ENCODE data around the gene SALL1. TPM values are rescaled to one million over a fixed set of nuclear protein-coding genes. Genes with fewer than 3 reads are reported as not detected.

The SALL1 gene
- polyA plus RNA-seq, 1 of the 3 experiments (the other 2 are of a cell fraction) = 0.02 TPM

DNA sequence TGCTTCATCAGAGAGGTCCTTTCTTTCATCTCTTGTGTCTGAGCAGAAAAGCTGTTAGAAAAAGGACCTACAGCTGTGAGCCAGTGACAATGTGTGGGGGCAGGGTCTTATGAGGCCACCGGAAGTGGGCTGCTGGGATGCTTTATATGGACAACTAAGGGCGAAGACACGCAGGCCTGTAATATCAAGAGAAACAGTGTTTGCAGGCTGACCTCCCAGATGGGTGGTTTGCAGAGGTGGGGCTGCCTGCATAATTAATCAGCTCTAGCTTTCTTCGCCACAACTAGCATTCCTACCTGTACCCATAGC is 30.4 kb upstream of the SALL1 start:
- 6% methylated on average over 2 of the region's 4 CpGs for WGBS (ENCODE audit: low lambda C conversion rate)
- POLR2A ChIA-PET = no interaction called here
- no peaks in the 10 kb centered on the region for H3K27me3 ChIP-seq (ENCODE audit: insufficient read depth)
- H3K9ac ChIP-seq = no peak overlapping the region
- H3K9me2 ChIP-seq = no peaks in the 10 kb centered on the region
- H3K4me2 ChIP-seq = no peak overlapping the region
- H2AFZ ChIP-seq (ENCODE audit: low read depth) = no peak overlapping the region
- H3K9me3 ChIP-seq = no peaks in the 10 kb centered on the region
- CTCF ChIA-PET = no interaction called here
- no peak for DNase-seq
- H3F3A ChIP-seq (replicated peaks; ENCODE audit: insufficient read depth) = no peaks in the 10 kb centered on the region
- H3K4me3 ChIP-seq (ENCODE audit: low read depth in 2 of 2, low read length in 1 of 2) = no peak overlapping the region
- TF ChIP-seq, protein P1, sequence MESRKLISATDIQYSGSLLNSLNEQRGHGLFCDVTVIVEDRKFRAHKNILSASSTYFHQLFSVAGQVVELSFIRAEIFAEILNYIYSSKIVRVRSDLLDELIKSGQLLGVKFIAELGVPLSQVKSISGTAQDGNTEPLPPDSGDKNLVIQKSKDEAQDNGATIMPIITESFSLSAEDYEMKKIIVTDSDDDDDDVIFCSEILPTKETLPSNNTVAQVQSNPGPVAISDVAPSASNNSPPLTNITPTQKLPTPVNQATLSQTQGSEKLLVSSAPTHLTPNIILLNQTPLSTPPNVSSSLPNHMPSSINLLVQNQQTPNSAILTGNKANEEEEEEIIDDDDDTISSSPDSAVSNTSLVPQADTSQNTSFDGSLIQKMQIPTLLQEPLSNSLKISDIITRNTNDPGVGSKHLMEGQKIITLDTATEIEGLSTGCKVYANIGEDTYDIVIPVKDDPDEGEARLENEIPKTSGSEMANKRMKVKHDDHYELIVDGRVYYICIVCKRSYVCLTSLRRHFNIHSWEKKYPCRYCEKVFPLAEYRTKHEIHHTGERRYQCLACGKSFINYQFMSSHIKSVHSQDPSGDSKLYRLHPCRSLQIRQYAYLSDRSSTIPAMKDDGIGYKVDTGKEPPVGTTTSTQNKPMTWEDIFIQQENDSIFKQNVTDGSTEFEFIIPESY (IDR thresholded peaks at IDR 0.05; ENCODE audit: borderline replicate concordance, low read depth) = no peak
- TF ChIP-seq POLR2AphosphoS5 (IDR thresholded peaks at IDR 0.05; ENCODE audit: low read depth, low read length) (no peak), TAF1 (IDR thresholded peaks at IDR 0.05; ENCODE audit: borderline replicate concordance, low read depth, low read length) (no peak), FOSL2 (IDR thresholded peaks at IDR 0.05; ENCODE audit: borderline replicate concordance, low read depth) (no peak), YY1 (IDR thresholded peaks at IDR 0.05; ENCODE audit: low read depth) (no peak), MEF2A (IDR thresholded peaks at IDR 0.05; ENCODE audit: borderline replicate concordance, low read depth) (no peak)
- no peaks in the 10 kb centered on the region for H3K4me1 ChIP-seq (ENCODE audit: control insufficient read depth in 1 of 2, insufficient read depth in 2 of 2, low read depth in 1 of 2, low read length in 1 of 2)
- H3K36me3 ChIP-seq (replicated peaks in 1 of 2; ENCODE audit: control insufficient read depth in 1 of 2, insufficient read depth in 2 of 2, low read length in 1 of 2) = no peaks in the 10 kb centered on the region
- H3K27ac ChIP-seq (ENCODE audit: low read depth in 2 of 2, low read length in 1 of 2) = no peak overlapping the region
- no peaks in the 10 kb centered on the region for H4K20me1 ChIP-seq (ENCODE audit: insufficient read depth)
- H3K79me2 ChIP-seq (ENCODE audit: insufficient read depth) = no peaks in the 10 kb centered on the region

DNA sequence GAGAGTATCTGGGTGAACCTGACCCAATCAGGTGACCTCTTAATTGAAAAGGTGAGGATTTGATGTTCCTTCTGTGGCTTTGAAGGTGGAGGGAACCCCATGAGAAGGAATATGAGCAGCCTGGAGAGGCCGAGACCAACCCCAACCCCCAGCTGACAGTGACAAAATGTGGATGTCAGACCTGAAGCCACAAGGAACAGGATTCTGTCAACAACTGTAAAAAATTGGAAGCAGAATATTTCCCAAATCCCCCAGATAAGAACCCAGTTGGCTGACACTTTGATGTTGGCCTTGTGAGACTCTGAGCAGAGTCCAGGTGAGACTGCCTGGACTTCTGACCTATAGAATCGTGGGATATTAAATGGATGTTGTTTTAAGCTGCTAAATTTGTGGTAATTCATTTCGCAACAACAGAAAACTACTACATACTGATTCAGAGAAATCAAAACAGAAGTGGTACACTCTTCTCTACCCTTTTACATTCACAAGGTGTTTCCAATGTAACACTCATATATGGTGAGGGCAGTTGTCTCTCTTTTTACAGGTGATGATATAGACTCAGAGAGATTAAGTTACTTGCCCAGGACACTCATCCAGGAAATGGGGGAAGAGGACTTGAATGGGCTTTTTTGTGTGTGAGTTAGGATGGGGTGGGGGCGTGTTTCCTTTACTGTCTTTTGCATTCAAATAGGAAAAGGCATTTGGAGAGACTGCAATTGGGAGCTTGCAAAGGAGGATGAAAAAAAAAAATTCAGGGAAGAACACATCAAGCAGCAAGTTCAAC is 29.8 kb upstream of the SALL1 start:
- 14% methylated on average over 4 of the region's 4 CpGs for WGBS (ENCODE audit: low lambda C conversion rate)
- no peaks in the 10 kb centered on the region for H3K27me3 ChIP-seq (ENCODE audit: insufficient read depth)
- no peak overlapping the region for H3K4me2 ChIP-seq
- CTCF ChIA-PET = no interaction called here
- no peak overlapping the region for H3K4me3 ChIP-seq (ENCODE audit: low read depth in 2 of 2, low read length in 1 of 2)
- no peaks in the 10 kb centered on the region for H4K20me1 ChIP-seq (ENCODE audit: insufficient read depth)
- no peak overlapping the region for H3K9ac ChIP-seq
- no peak overlapping the region for H3K27ac ChIP-seq (ENCODE audit: low read depth in 2 of 2, low read length in 1 of 2)
- H3K9me3 ChIP-seq = no peaks in the 10 kb centered on the region
- DNase-seq = no peak
- POLR2A ChIA-PET = no interaction called here
- no peaks in the 10 kb centered on the region for H3K36me3 ChIP-seq (replicated peaks in 1 of 2; ENCODE audit: control insufficient read depth in 1 of 2, insufficient read depth in 2 of 2, low read length in 1 of 2)
- no peaks in the 10 kb centered on the region for H3K79me2 ChIP-seq (ENCODE audit: insufficient read depth)
- H3K4me1 ChIP-seq (ENCODE audit: control insufficient read depth in 1 of 2, insufficient read depth in 2 of 2, low read depth in 1 of 2, low read length in 1 of 2) = no peaks in the 10 kb centered on the region
- H3F3A ChIP-seq (replicated peaks; ENCODE audit: insufficient read depth) = no peaks in the 10 kb centered on the region
- no peak overlapping the region for H2AFZ ChIP-seq (ENCODE audit: low read depth)
- H3K9me2 ChIP-seq = no peaks in the 10 kb centered on the region
- TF ChIP-seq TCF12 (IDR thresholded peaks at IDR 0.05) (no peak), RAD21 (IDR thresholded peaks at IDR 0.05; ENCODE audit: low read length) (no peak), MEF2A (IDR thresholded peaks at IDR 0.05; ENCODE audit: borderline replicate concordance, low read depth) (no peak), NRF1 (IDR thresholded peaks at IDR 0.05; ENCODE audit: low read depth, low read length) (no peak), GATA2 (CRISPR knock-in tag; IDR thresholded peaks at IDR 0.05) (no peak), TEAD4 (IDR thresholded peaks at IDR 0.05; ENCODE audit: borderline replicate concordance, insufficient read depth) (no peak), GABPA (IDR thresholded peaks at IDR 0.05; ENCODE audit: low read depth) (no peak), MXI1 (IDR thresholded peaks at IDR 0.05; ENCODE audit: low read depth, low read length) (no peak), TAF1 (IDR thresholded peaks at IDR 0.05; ENCODE audit: borderline replicate concordance, low read depth, low read length) (no peak), EZH2phosphoT487 (IDR thresholded peaks at IDR 0.05; ENCODE audit: borderline replicate concordance, low read depth) (no peak), RXRA (IDR thresholded peaks at IDR 0.05; ENCODE audit: borderline replicate concordance, low read depth) (no peak)
- TF ChIP-seq, protein P2, sequence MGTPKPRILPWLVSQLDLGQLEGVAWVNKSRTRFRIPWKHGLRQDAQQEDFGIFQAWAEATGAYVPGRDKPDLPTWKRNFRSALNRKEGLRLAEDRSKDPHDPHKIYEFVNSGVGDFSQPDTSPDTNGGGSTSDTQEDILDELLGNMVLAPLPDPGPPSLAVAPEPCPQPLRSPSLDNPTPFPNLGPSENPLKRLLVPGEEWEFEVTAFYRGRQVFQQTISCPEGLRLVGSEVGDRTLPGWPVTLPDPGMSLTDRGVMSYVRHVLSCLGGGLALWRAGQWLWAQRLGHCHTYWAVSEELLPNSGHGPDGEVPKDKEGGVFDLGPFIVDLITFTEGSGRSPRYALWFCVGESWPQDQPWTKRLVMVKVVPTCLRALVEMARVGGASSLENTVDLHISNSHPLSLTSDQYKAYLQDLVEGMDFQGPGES (IDR thresholded peaks at IDR 0.05; ENCODE audit: low read depth, low read length) = no peak
- TF ChIP-seq, protein P3, sequence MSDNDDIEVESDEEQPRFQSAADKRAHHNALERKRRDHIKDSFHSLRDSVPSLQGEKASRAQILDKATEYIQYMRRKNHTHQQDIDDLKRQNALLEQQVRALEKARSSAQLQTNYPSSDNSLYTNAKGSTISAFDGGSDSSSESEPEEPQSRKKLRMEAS (IDR thresholded peaks at IDR 0.05; ENCODE audit: low read depth) = no peak
- TF ChIP-seq, protein P4, sequence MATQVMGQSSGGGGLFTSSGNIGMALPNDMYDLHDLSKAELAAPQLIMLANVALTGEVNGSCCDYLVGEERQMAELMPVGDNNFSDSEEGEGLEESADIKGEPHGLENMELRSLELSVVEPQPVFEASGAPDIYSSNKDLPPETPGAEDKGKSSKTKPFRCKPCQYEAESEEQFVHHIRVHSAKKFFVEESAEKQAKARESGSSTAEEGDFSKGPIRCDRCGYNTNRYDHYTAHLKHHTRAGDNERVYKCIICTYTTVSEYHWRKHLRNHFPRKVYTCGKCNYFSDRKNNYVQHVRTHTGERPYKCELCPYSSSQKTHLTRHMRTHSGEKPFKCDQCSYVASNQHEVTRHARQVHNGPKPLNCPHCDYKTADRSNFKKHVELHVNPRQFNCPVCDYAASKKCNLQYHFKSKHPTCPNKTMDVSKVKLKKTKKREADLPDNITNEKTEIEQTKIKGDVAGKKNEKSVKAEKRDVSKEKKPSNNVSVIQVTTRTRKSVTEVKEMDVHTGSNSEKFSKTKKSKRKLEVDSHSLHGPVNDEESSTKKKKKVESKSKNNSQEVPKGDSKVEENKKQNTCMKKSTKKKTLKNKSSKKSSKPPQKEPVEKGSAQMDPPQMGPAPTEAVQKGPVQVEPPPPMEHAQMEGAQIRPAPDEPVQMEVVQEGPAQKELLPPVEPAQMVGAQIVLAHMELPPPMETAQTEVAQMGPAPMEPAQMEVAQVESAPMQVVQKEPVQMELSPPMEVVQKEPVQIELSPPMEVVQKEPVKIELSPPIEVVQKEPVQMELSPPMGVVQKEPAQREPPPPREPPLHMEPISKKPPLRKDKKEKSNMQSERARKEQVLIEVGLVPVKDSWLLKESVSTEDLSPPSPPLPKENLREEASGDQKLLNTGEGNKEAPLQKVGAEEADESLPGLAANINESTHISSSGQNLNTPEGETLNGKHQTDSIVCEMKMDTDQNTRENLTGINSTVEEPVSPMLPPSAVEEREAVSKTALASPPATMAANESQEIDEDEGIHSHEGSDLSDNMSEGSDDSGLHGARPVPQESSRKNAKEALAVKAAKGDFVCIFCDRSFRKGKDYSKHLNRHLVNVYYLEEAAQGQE (IDR thresholded peaks at IDR 0.05; ENCODE audit: low read depth, low read length) = no peak
- TF ChIP-seq, protein P5, sequence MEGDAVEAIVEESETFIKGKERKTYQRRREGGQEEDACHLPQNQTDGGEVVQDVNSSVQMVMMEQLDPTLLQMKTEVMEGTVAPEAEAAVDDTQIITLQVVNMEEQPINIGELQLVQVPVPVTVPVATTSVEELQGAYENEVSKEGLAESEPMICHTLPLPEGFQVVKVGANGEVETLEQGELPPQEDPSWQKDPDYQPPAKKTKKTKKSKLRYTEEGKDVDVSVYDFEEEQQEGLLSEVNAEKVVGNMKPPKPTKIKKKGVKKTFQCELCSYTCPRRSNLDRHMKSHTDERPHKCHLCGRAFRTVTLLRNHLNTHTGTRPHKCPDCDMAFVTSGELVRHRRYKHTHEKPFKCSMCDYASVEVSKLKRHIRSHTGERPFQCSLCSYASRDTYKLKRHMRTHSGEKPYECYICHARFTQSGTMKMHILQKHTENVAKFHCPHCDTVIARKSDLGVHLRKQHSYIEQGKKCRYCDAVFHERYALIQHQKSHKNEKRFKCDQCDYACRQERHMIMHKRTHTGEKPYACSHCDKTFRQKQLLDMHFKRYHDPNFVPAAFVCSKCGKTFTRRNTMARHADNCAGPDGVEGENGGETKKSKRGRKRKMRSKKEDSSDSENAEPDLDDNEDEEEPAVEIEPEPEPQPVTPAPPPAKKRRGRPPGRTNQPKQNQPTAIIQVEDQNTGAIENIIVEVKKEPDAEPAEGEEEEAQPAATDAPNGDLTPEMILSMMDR (IDR thresholded peaks at IDR 0.05) = no peak
